ENCODE results near the gene RTN4R. TPM values are rescaled to one million over a fixed set of nuclear protein-coding genes. Genes with fewer than 3 reads are reported as not detected.

Gene RTN4R
- total and polyA plus RNA-seq, 2 donors (not counting 1 experiment from before 2014, with no cell fraction given), result 0.42 to 0.79 TPM

DNA sequence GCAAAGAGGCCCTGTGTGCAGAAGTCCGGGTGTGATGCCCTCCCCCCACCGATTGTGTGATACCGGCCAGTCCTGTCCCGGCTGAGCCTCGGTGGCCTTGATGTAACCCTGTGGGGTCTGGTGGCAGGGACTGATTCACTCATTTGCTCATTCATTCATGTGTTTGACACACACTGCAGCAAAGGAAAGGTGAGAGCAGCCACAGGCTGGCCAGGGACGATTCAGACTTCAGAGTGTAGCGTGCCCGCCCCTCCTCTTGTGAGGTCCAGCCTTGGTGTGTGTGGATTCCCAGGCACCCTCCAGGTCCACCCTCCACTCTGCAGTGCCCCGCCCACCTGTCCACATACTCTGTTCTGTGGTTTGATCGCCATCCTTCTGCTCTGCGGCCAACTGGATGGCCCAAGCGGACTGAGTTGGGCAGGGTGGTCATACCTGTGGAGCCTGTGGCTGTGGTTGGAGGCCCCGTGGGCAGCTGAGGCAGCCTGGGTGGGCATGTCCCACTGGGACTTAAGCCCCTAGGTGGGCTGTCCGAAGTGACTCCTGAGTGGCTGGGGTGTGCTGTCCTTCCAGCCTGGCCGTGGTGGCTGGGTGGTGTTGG, 59.3 kb downstream of the RTN4R start:
- intact Hi-C loops (cut with micrococcal nuclease), result no loop called here

More for the DNA sequence above, 59.3 kb downstream of the RTN4R start:
- H3K9me3 Mint-ChIP-seq (ENCODE audit: insufficient read depth), result no peaks in the 10 kb centered on the region
- Histone ChIP-seq H3K9ac (ENCODE audit: low read length) (no peak overlapping the region), H2AFZ (ENCODE audit: insufficient read depth, low read depth, low read length, poor library complexity, severe bottlenecking) (no peak overlapping the region), H3K4me2 (replicated peaks; ENCODE audit: low read depth, low read length, poor library complexity, severe bottlenecking) (no peak overlapping the region), H3K27me3 (replicated peaks in 1 of 4; ENCODE audit: control extremely low read depth in 1 of 4, control insufficient read depth in 3 of 4, insufficient read depth in 4 of 4, low read length in 3 of 4) (peaks cover 0 to under 1% (median 0%) of the 10 kb centered on the region in 4 experiments), H3K27ac (ENCODE audit: low read length in 2 of 2) (no peak overlapping the region), H3K36me3 (replicated peaks in 1 of 2; ENCODE audit: control extremely low read depth in 1 of 2, control insufficient read depth in 1 of 2, extremely low read depth in 1 of 2, insufficient read depth in 2 of 2, low read length in 1 of 2) (no peaks in the 10 kb centered on the region), H3K79me2 (ENCODE audit: control insufficient read depth, insufficient read depth, low read length) (peaks cover 21% of the 10 kb centered on the region), H3K4me3 (ENCODE audit: control extremely low read depth in 1 of 5, extremely low read depth in 1 of 5, insufficient read depth in 1 of 5, low read depth in 2 of 5, low read length in 4 of 5) (no peak overlapping the region), H4K20me1 (ENCODE audit: control insufficient read depth, insufficient read depth, low read length, poor library complexity, severe bottlenecking) (peaks cover 6% of the 10 kb centered on the region), H3K9me3 (ENCODE audit: control extremely low read depth in 1 of 3, control insufficient read depth in 2 of 3, insufficient read depth in 1 of 3, low read length in 2 of 3) (no peaks in the 10 kb centered on the region), H3K4me1 (ENCODE audit: control insufficient read depth in 2 of 2, insufficient read depth in 2 of 2, low read length in 2 of 2) (peaks cover 18 to 29% of the 10 kb centered on the region in 2 donors)
- DNase-seq (no peak), ATAC-seq (ENCODE audit: low read depth) (no peak)
- CTCF ChIA-PET, result no interaction called here
- peaks cover 26% of the 10 kb centered on the region for H3K4me1 Mint-ChIP-seq
- POLR2A ChIA-PET, result no interaction called here
- TF ChIP-seq, protein P1, sequence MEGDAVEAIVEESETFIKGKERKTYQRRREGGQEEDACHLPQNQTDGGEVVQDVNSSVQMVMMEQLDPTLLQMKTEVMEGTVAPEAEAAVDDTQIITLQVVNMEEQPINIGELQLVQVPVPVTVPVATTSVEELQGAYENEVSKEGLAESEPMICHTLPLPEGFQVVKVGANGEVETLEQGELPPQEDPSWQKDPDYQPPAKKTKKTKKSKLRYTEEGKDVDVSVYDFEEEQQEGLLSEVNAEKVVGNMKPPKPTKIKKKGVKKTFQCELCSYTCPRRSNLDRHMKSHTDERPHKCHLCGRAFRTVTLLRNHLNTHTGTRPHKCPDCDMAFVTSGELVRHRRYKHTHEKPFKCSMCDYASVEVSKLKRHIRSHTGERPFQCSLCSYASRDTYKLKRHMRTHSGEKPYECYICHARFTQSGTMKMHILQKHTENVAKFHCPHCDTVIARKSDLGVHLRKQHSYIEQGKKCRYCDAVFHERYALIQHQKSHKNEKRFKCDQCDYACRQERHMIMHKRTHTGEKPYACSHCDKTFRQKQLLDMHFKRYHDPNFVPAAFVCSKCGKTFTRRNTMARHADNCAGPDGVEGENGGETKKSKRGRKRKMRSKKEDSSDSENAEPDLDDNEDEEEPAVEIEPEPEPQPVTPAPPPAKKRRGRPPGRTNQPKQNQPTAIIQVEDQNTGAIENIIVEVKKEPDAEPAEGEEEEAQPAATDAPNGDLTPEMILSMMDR (IDR thresholded peaks at IDR 0.05), result no peak
- no peak for TF ChIP-seq EZH2 (IDR thresholded peaks at IDR 0.05; ENCODE audit: borderline replicate concordance, insufficient read depth, low read depth, low read length, poor library complexity, severe bottlenecking)
- WGBS (ENCODE audit: insufficient coverage), result 89% methylated on average over 15 of the region's 15 CpGs
- H3K27ac Mint-ChIP-seq, result no peak overlapping the region
- no peaks in the 10 kb centered on the region for H3K27me3 Mint-ChIP-seq
- peak overlapping the region; percentile 26 for H3K4me3 Mint-ChIP-seq
